Effector memory CD4-positive, alpha-beta T cell (primary cell): ENCODE measurements around the gene MYO5A.

Source experiments
- DNase-seq, 3 donors: peaks; one replicate each; pipeline ENCODE4 v3.0.0-alpha.2; 2020
- H3K27ac ChIP-seq: 2 replicates; pipeline ENCODE4 v1.7.0; 2013; ENCODE audit warnings: mild to moderate bottlenecking, low read length, moderate library complexity; ENCODE audit not compliant: insufficient read depth, poor library complexity, severe bottlenecking
- H3K27me3 ChIP-seq: replicated peaks from 2 replicates; pipeline ENCODE4 v1.7.0; 2013; ENCODE audit warnings: mild to moderate bottlenecking, low read length; ENCODE audit not compliant: insufficient read depth, control insufficient read depth, poor library complexity, severe bottlenecking
- H3K36me3 ChIP-seq: 2 replicates; pipeline ENCODE4 v1.7.0; 2013; ENCODE audit warnings: mild to moderate bottlenecking, low read length, moderate library complexity; ENCODE audit not compliant: control insufficient read depth, insufficient read depth
- H3K4me1 ChIP-seq: 2 replicates; pipeline ENCODE4 v1.7.0; 2013; ENCODE audit warnings: low read length, mild to moderate bottlenecking; ENCODE audit not compliant: control insufficient read depth, insufficient read depth, poor library complexity, severe bottlenecking
- H3K4me3 ChIP-seq: 2 replicates; pipeline ENCODE4 v1.7.0; 2013; ENCODE audit warnings: low read length, low read depth, mild to moderate bottlenecking; ENCODE audit not compliant: insufficient read depth, poor library complexity, severe bottlenecking
- H3K9me3 ChIP-seq: 2 replicates; pipeline ENCODE4 v1.7.0; 2013; ENCODE audit warnings: mild to moderate bottlenecking, low read length, moderate library complexity; ENCODE audit not compliant: control insufficient read depth

The MYO5A gene

GRCh38 chr15:52385670-52386069 lies 143.0 kb downstream of the MYO5A start:
- H3K36me3 ChIP-seq, result peaks cover 35% of the 10 kb centered on the region

GRCh38 chr15:52383100-52383588 lies 145.5 kb downstream of the MYO5A start:
- Histone ChIP-seq H3K4me3 (no peak overlapping the region), H3K36me3 (peaks cover 38% of the 10 kb centered on the region), H3K4me1 (no peaks in the 10 kb centered on the region), H3K27me3 (no peaks in the 10 kb centered on the region), H3K27ac (no peak overlapping the region), H3K9me3 (no peaks in the 10 kb centered on the region)
- DNase-seq, result no peak

More at GRCh38 chr15:52385670-52386069, 143.0 kb downstream of the MYO5A start:
- Histone ChIP-seq H3K4me1 (no peaks in the 10 kb centered on the region), H3K27ac (no peak overlapping the region), H3K27me3 (no peaks in the 10 kb centered on the region), H3K4me3 (no peak overlapping the region), H3K9me3 (no peaks in the 10 kb centered on the region)
- no peak for DNase-seq

- H3K36me3 ChIP-seq, result peaks cover 33% of the 10 kb centered on the region
- H3K27me3 ChIP-seq, result no peaks in the 10 kb centered on the region
Measured at GRCh38 chr15:52382647-52383046, 146.0 kb downstream of the MYO5A start.

GRCh38 chr15:52379395-52380106 lies 149.1 kb downstream of the MYO5A start:
- Histone ChIP-seq H3K27ac (no peak overlapping the region), H3K36me3 (peaks cover 46% of the 10 kb centered on the region), H3K9me3 (no peaks in the 10 kb centered on the region), H3K4me1 (no peaks in the 10 kb centered on the region), H3K27me3 (no peaks in the 10 kb centered on the region), H3K4me3 (no peak overlapping the region)
- no peak for DNase-seq

More at GRCh38 chr15:52382647-52383046, 146.0 kb downstream of the MYO5A start:
- Histone ChIP-seq H3K4me3 (no peak overlapping the region), H3K9me3 (no peaks in the 10 kb centered on the region), H3K27ac (no peak overlapping the region), H3K4me1 (no peaks in the 10 kb centered on the region)
- no peak for DNase-seq

GRCh38 chr15:52378746-52379394 lies 149.8 kb downstream of the MYO5A start:
- Histone ChIP-seq H3K36me3 (peaks cover 49% of the 10 kb centered on the region), H3K27me3 (no peaks in the 10 kb centered on the region)

GRCh38 chr15:52370010-52370409 lies 158.7 kb downstream of the MYO5A start:
- no peaks in the 10 kb centered on the region for H3K27me3 ChIP-seq
- H3K4me1 ChIP-seq, result no peaks in the 10 kb centered on the region
- no peak for DNase-seq
- peaks cover 63% of the 10 kb centered on the region for H3K36me3 ChIP-seq
- H3K4me3 ChIP-seq, result no peak overlapping the region
- no peak overlapping the region for H3K27ac ChIP-seq
- no peaks in the 10 kb centered on the region for H3K9me3 ChIP-seq

More at GRCh38 chr15:52378746-52379394, 149.8 kb downstream of the MYO5A start:
- Histone ChIP-seq H3K9me3 (no peaks in the 10 kb centered on the region), H3K4me1 (no peaks in the 10 kb centered on the region), H3K27ac (no peak overlapping the region), H3K4me3 (no peak overlapping the region)
- DNase-seq, result no peak

- no peak overlapping the region for H3K27ac ChIP-seq
- no peak for DNase-seq
- no peaks in the 10 kb centered on the region for H3K4me1 ChIP-seq
- H3K4me3 ChIP-seq, result no peak overlapping the region
- H3K36me3 ChIP-seq, result peaks cover 57% of the 10 kb centered on the region
- no peaks in the 10 kb centered on the region for H3K9me3 ChIP-seq
- H3K27me3 ChIP-seq, result no peaks in the 10 kb centered on the region
Measured at GRCh38 chr15:52369455-52369854, 159.2 kb downstream of the MYO5A start.

GRCh38 chr15:52369030-52369429 lies 159.7 kb downstream of the MYO5A start:
- Histone ChIP-seq H3K27ac (no peak overlapping the region), H3K36me3 (peaks cover 56% of the 10 kb centered on the region), H3K27me3 (no peaks in the 10 kb centered on the region), H3K9me3 (no peaks in the 10 kb centered on the region), H3K4me3 (no peak overlapping the region), H3K4me1 (no peaks in the 10 kb centered on the region)
- DNase-seq, result no peak

GRCh38 chr15:52368402-52368801 lies 160.3 kb downstream of the MYO5A start:
- Histone ChIP-seq H3K9me3 (no peaks in the 10 kb centered on the region), H3K27me3 (no peaks in the 10 kb centered on the region), H3K36me3 (peaks cover 52% of the 10 kb centered on the region), H3K4me1 (no peaks in the 10 kb centered on the region), H3K4me3 (no peak overlapping the region), H3K27ac (no peak overlapping the region)
- no peak for DNase-seq

GRCh38 chr15:52362497-52362896 lies 166.2 kb downstream of the MYO5A start:
- DNase-seq, result no peak
- Histone ChIP-seq H3K27me3 (no peaks in the 10 kb centered on the region), H3K36me3 (peaks cover 45% of the 10 kb centered on the region), H3K4me1 (no peaks in the 10 kb centered on the region), H3K9me3 (no peaks in the 10 kb centered on the region), H3K4me3 (no peak overlapping the region), H3K27ac (no peak overlapping the region)
